Forelimb muscle (tissue), 1 donor: ENCODE results near the gene ZSCAN12. TPM values are rescaled to one million over a fixed set of nuclear protein-coding genes. Genes with fewer than 3 reads are reported as not detected.

Experiments
- polyA plus RNA-seq: library from polyadenylated mRNA; unstranded; fragments of 120-200 nt; gene quantifications from one replicate; pipeline ENCODE4 v1.2.1, GENCODE V29; 2013; ENCODE audit not compliant: insufficient read length

Gene ZSCAN12
- polyA plus RNA-seq, 1 donor: 5.6 TPM

Other genes with a start within 250 kb of the ZSCAN12 start
- 28.0 TPM for gene ZSCAN9, start 174.5 kb downstream of the ZSCAN12 start, polyA plus RNA-seq
- gene ZKSCAN4, start 147.5 kb downstream of the ZSCAN12 start, polyA plus RNA-seq: 5.5 TPM
- gene NKAPL, start 140.4 kb downstream of the ZSCAN12 start, polyA plus RNA-seq: 1.1 TPM
- gene ZSCAN26, start 132.6 kb downstream of the ZSCAN12 start, polyA plus RNA-seq: 18.3 TPM
- gene PGBD1, start 118.2 kb downstream of the ZSCAN12 start, polyA plus RNA-seq: 7.1 TPM
- 8.5 TPM for gene ZSCAN31, start 63.6 kb downstream of the ZSCAN12 start, polyA plus RNA-seq
- 6.3 TPM for gene ZKSCAN3, start 49.8 kb downstream of the ZSCAN12 start, polyA plus RNA-seq
- gene ZSCAN23, start 43.7 kb upstream of the ZSCAN12 start, polyA plus RNA-seq: 6.8 TPM
- gene GPX6, start 116.0 kb upstream of the ZSCAN12 start, polyA plus RNA-seq: not detected
- gene GPX5, start 126.1 kb upstream of the ZSCAN12 start, polyA plus RNA-seq: not detected